ENCODE data around the gene CACYBP.

DNA sequence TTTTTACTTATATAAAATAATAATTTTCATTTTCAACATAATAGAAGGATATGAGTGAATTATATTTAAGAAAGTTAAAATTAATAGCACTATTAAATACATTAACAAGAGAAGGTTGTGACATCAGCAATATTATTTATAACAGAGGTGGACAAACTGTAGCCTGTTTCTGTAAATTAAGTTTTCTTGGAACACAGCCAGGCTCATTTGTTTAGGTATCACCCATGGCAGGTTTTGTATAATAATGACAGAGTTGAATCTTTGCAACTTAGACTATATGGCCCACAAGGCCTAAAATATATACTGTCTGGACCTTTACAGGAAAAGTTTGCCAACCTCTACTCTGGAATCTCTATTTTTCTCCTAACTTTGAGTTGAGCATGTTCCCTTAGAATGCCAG, 42.8 kb upstream of the CACYBP start:
- TF ChIP-seq, protein P1, sequence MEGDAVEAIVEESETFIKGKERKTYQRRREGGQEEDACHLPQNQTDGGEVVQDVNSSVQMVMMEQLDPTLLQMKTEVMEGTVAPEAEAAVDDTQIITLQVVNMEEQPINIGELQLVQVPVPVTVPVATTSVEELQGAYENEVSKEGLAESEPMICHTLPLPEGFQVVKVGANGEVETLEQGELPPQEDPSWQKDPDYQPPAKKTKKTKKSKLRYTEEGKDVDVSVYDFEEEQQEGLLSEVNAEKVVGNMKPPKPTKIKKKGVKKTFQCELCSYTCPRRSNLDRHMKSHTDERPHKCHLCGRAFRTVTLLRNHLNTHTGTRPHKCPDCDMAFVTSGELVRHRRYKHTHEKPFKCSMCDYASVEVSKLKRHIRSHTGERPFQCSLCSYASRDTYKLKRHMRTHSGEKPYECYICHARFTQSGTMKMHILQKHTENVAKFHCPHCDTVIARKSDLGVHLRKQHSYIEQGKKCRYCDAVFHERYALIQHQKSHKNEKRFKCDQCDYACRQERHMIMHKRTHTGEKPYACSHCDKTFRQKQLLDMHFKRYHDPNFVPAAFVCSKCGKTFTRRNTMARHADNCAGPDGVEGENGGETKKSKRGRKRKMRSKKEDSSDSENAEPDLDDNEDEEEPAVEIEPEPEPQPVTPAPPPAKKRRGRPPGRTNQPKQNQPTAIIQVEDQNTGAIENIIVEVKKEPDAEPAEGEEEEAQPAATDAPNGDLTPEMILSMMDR (IDR thresholded peaks at IDR 0.05 in 8 of 11, conservative IDR thresholded peaks at IDR 0.05 in 3 of 11), result no peak
- no peak for TF ChIP-seq POLR2A (IDR thresholded peaks at IDR 0.05)
- TF ChIP-seq POLR2AphosphoS5 (IDR thresholded peaks at IDR 0.05), result no peak

Measured in spleen (tissue), 7 donors.